A673 (cell line): ENCODE measurements around the gene ZBTB20. TPM values are rescaled to one million over a fixed set of nuclear protein-coding genes. Genes with fewer than 3 reads are reported as not detected.

ENCODE experiments used
- BruUV-seq: library from RNA; stranded (reverse); fragments of 400-500 nt; replicated peaks from 2 replicates; lab custom pipeline; 2021; lab: Mats Ljungman, UMichigan
- CTCF ChIA-PET: fragments of 300-600 bp; sonication (Branson Sonifier 250); formaldehyde crosslinking; loops from one replicate; lab custom pipeline; 2022; ENCODE audit warnings: antibody characterized with exemption; lab: Charles Lee
- POLR2A ChIA-PET: fragments of 300-600 bp; sonication (Branson Sonifier 250); formaldehyde crosslinking; loops from one replicate; lab custom pipeline; 2022; ENCODE audit warnings: antibody characterized with exemption; ENCODE audit not compliant: low non-redundant PET; lab: Charles Lee
- DNase-seq: peaks from one replicate; pipeline ENCODE4 v3.0.0-alpha.2; 2015; ENCODE audit warnings: low spot score
- H3K27ac ChIP-seq: fragments of 200-600 bp; sonication (generic); 2 replicates; pipeline ENCODE4 v1.5.1; 2016; ENCODE audit warnings: mixed run types, low read depth, mild to moderate bottlenecking, mixed read lengths, antibody characterized with exemption, low read length; ENCODE audit not compliant: poor library complexity, severe bottlenecking
- H3K27me3 ChIP-seq: fragments of 200-600 bp; sonication (generic); replicated peaks from 2 replicates; pipeline ENCODE4 v1.6.1; 2017; ENCODE audit warnings: mixed run types, low read depth, mild to moderate bottlenecking, mixed read lengths, antibody characterized with exemption, low read length; ENCODE audit not compliant: insufficient read depth, poor library complexity
- H3K36me3 ChIP-seq: fragments of 200-600 bp; sonication (generic); 2 replicates; pipeline ENCODE4 v1.6.1; 2016; ENCODE audit warnings: mixed run types, mild to moderate bottlenecking, mixed read lengths, antibody characterized with exemption, low read length; ENCODE audit not compliant: insufficient read depth, poor library complexity, severe bottlenecking
- H3K4me1 ChIP-seq: fragments of 200-600 bp; sonication (generic); 2 replicates; pipeline ENCODE4 v1.6.1; 2017; ENCODE audit warnings: mixed run types, mild to moderate bottlenecking, mixed read lengths, antibody characterized with exemption, low read length; ENCODE audit not compliant: insufficient read depth, poor library complexity, severe bottlenecking
- H3K4me3 ChIP-seq: fragments of 200-600 bp; sonication (generic); 2 replicates; pipeline ENCODE4 v1.5.1; 2016; ENCODE audit warnings: low read depth, mixed run types, mild to moderate bottlenecking, mixed read lengths, low read length; ENCODE audit not compliant: poor library complexity, severe bottlenecking
- H3K9me3 ChIP-seq: fragments of 200-600 bp; sonication (generic); 2 replicates; pipeline ENCODE4 v1.6.1; 2016; ENCODE audit warnings: mixed run types, low read depth, mild to moderate bottlenecking, mixed read lengths, antibody characterized with exemption, low read length; ENCODE audit not compliant: poor library complexity, severe bottlenecking
- CTCF ChIP-seq: fragments of 300-800, 200-600 bp; sonication (generic); conservative IDR thresholded peaks from 2 replicates; pipeline ENCODE4 v1.5.1; 2017; ENCODE audit warnings: low read depth, mild to moderate bottlenecking, antibody characterized with exemption, low read length, moderate library complexity, mixed read lengths
- EZH2 ChIP-seq: fragments of 200-600 bp; sonication (generic); IDR thresholded peaks from 2 replicates; pipeline ENCODE4 v1.6.1; 2017; ENCODE audit warnings: borderline replicate concordance, low read depth, mild to moderate bottlenecking, mixed read lengths, antibody characterized with exemption, low read length; ENCODE audit not compliant: poor library complexity, severe bottlenecking
- intact Hi-C: fragments of 100-400 bp; cut with micrococcal nuclease; formaldehyde crosslinking; loops from one replicate; pipeline ENCODE4 v1.10.0; 2022; ENCODE audit not compliant: unreplicated experiment
- total RNA-seq: library from RNA; stranded (reverse); gene quantifications from 2 replicates; pipeline ENCODE4 v1.2.3, GENCODE V29; 2021

ZBTB20 gene
- total RNA-seq, 1 experiment from 2014 or later, result 13.5 TPM

GRCh38 chr3:115082260-115082659 is 64.8 kb downstream of the ZBTB20 start:
- TF ChIP-seq EZH2, result no peak
- no peak for TF ChIP-seq CTCF
- ChIA-PET CTCF (interaction anchor here (1.0 kb wide), 1 partner anchor 791 kb away, joined by 3 read pairs; no protein-coding TSS in a partner anchor), POLR2A (no interaction called here)
- Histone ChIP-seq H3K9me3 (no peaks in the 10 kb centered on the region), H3K36me3 (no peaks in the 10 kb centered on the region), H3K4me3 (no peak overlapping the region), H3K27ac (no peak overlapping the region), H3K4me1 (no peaks in the 10 kb centered on the region), H3K27me3 (no peaks in the 10 kb centered on the region)
- intact Hi-C loops, result loop anchor here (10.0 kb wide), 1 partner anchor 717 kb away; no protein-coding TSS in a partner anchor
- no TSS peak for BruUV-seq
- DNase-seq, result no peak

GRCh38 chr3:115081444-115081843 is 65.6 kb downstream of the ZBTB20 start:
- POLR2A ChIA-PET, result no interaction called here
- no peaks in the 10 kb centered on the region for H3K36me3 ChIP-seq
- no peaks in the 10 kb centered on the region for H3K9me3 ChIP-seq
- CTCF ChIA-PET, result interaction anchor here (1.0 kb wide), 1 partner anchor 791 kb away, joined by 3 read pairs; no protein-coding TSS in a partner anchor
- no peaks in the 10 kb centered on the region for H3K4me1 ChIP-seq
- no peak overlapping the region for H3K27ac ChIP-seq
- intact Hi-C loops, result loop anchor here (10.0 kb wide), 1 partner anchor 717 kb away; no protein-coding TSS in a partner anchor
- no peak overlapping the region for H3K4me3 ChIP-seq
- BruUV-seq, result no TSS peak
- no peaks in the 10 kb centered on the region for H3K27me3 ChIP-seq
- no peak for TF ChIP-seq EZH2
- no peak for TF ChIP-seq CTCF
- DNase-seq, result no peak

- no peak for DNase-seq
- Histone ChIP-seq H3K36me3 (no peaks in the 10 kb centered on the region), H3K27ac (no peak overlapping the region), H3K9me3 (no peaks in the 10 kb centered on the region), H3K27me3 (no peaks in the 10 kb centered on the region), H3K4me3 (no peak overlapping the region), H3K4me1 (no peaks in the 10 kb centered on the region)
- ChIA-PET CTCF (interaction anchor here (0.6 kb wide), 1 partner anchor 693 kb away, joined by 8 read pairs; no protein-coding TSS in a partner anchor), POLR2A (no interaction called here)
- no TSS peak for BruUV-seq
- TF ChIP-seq CTCF (no peak), EZH2 (no peak)
- intact Hi-C loops, result no loop called here
Measured at GRCh38 chr3:115077501-115078250, 69.4 kb downstream of the ZBTB20 start.
